GM21825 (cell line): ENCODE results near the gene CEACAM6.
"Not testable (repeated sequence)": the region's sequence is repeated elsewhere in the genome, so short reads cannot be mapped to it uniquely, and the experiment has no call there.

Source experiments
- ATAC-seq: cut with Tn5 transposase; IDR thresholded peaks from one replicate; pipeline ENCODE4 v1.9.1; 2021; ENCODE audit warnings: mild to moderate bottlenecking, moderate library complexity; ENCODE audit not compliant: unreplicated experiment

The CEACAM6 gene

GRCh38 chr19:41755328-41755913, at the start of gene CEACAM6:
Gene CEACAM6 (plus strand): TSS chr19:41755530. CDS start chr19:41755639, 109 bp downstream.
- no peak for ATAC-seq

- ATAC-seq, result no peak
These were observed 48.4 kb upstream of the CEACAM6 start for GRCh38 chr19:41706741-41707501.

GRCh38 chr19:41707502-41707812, 47.9 kb upstream of the CEACAM6 start:
- no peak for ATAC-seq

GRCh38 chr19:41707871-41708371, 47.4 kb upstream of the CEACAM6 start:
- no peak for ATAC-seq

GRCh38 chr19:41708481-41708880, 46.8 kb upstream of the CEACAM6 start, which contains the start of gene CEACAM5:
Gene CEACAM5 (plus strand): TSS chr19:41708626. CDS start chr19:41708732, 106 bp downstream.
- ATAC-seq, result no peak

DNA sequence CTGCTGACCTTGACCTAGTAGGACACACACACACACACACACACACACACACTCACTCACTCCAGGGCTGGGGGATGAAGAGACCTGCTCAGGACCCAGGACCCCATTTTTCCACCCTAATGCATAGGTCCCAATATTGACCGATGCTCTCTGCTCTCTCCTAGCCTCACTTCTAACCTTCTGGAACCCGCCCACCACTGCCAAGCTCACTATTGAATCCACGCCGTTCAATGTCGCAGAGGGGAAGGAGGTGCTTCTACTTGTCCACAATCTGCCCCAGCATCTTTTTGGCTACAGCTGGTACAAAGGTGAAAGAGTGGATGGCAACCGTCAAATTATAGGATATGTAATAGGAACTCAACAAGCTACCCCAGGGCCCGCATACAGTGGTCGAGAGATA, 45.8 kb upstream of the CEACAM6 start:
- ATAC-seq, result not testable (repeated sequence)

DNA sequence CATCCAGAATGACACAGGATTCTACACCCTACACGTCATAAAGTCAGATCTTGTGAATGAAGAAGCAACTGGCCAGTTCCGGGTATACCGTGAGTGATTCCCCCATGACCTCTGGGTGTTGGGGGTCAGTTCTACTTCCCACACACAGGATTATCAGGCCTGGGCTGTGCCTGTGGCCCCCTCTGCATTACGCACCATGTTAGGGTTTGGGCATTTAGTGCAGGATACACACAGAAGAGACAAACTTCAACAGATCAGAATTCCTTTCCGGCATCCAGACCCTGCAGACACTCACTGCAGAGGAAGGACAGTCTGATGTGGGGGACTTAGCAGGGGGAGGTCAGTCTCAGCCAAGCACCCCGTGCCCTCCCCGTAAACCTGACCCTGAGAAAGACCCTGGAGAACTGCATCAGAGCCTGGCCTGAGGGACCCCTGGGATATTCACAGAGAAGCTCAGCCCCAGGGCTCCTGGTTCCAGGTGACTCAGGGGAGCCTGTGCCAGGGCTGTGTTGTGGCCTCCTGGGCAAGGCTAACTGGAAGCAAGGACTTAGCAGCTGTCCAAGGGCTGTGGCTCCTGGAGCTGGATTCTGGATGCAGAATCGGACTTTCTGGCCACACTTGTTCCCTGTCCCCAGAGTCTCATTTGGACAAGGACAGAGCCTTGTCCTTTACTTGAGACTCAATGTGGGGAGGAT, 45.2 kb upstream of the CEACAM6 start:
- ATAC-seq, result no peak

DNA sequence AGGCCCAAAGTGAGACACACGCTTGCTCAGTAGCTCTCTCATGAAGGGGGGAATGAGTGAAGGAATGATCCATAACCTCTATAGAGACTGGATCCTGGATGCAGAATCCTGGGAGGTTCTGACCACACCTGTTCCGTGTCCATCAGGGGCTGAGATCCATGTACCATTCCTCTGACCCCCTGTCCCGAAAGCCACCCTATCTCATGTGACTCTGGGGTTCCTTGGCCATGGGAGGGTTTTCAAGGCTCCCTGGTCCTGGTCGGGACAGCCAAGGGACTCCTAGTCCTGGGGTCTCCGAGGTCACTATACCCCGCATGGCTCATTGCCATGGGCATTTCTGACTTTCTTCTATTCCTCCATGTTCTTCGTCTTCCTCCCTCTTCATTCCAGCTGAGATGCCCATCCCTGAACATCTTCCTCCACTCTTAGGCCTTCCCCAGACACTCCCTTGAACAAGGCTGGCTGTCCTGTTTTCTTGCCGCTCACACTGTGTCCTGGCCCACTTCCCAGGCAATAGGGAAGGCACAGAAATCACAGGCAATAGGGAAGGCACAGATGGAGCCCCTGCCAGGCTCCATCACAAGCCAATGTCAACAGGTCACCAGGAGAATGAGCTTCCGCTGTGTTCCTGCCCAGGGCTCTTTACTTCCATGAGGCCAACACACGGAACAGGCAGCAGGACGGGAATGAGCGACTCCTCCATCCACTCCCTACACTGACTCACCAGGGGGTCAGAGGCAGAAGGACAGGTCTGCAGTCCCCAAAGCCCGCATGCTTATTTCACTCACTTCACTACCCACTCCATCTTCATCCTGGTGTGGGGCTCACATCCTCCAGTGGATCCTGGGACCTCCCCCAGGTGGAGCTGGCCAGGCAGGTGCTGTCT, 43.7 kb upstream of the CEACAM6 start:
- ATAC-seq, result no peak

GRCh38 chr19:41714598-41714997, 40.7 kb upstream of the CEACAM6 start:
- ATAC-seq, result no peak

DNA sequence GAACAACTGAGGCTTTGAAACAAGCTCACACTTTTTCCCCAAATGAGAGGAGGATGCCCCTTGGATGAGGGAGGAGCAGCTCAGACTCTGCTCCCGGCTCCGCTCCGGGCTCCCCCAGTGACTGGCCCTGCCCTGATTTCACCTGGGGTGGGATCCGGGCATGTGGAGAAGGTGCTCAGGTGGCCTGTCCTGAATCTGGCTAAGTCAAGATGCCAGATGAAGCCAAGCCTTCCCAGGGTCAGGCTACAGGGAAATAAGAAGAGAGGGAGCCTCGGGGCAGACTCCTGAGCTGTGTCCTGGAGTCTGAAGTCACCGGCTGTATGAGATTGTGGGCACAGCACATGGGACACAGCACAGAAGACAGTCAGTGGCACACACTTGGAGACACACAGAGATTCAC, 36.6 kb upstream of the CEACAM6 start:
- no peak for ATAC-seq

DNA sequence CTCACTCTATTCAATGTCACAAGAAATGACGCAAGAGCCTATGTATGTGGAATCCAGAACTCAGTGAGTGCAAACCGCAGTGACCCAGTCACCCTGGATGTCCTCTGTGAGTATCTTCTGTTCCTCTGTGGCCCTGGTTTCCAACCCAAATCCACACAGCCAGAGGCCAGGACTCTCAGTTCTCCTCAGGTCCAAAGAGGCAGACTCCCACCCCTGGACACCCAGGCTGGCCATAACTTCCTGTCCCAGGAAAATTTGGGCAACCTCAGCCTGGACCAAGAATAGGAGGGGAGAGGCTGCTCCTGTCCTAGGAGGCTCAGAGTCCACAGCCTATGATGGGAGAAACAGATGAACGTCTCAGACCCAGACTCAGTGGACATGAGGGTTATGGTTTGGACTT, 35.2 kb upstream of the CEACAM6 start:
- ATAC-seq, result no peak

DNA sequence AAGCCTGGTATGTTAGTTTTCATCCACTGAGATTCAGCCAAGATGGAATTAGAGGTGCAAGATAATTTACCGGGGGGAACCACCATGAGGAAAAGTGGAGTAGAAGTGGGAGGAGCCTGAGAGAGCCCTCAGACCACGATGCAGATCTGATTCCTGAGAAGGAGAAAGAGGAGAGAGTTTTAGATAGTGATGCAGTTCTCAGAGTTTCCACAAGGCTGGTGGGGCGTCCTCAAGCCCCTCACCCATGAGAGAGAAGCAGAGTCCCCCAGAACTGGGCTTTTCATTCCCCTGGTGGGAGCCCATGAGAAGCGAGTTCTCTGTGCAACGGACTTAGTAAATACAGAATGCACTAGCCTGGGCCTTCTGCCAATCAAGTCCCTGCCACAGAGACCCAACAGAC, 28.8 kb upstream of the CEACAM6 start:
- no peak for ATAC-seq

DNA sequence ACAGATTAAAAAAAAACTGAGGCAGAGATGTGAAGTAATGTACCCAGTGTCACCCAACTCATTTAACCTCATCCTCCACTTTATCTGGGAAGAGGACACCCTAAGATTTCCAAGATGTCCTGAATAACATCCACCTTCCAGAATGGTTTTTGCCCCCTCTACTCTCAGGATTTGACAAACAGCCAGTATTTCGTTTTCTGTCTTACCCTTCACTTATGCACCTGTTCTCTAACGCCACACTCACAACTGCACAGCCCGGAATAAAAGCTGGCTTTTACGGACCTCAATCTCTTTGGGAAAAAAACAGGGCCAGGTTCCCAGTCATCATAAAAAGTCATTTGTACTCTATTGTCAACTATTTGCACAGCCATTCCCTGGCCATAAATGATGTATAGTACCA, 21.2 kb upstream of the CEACAM6 start:
- no peak for ATAC-seq

GRCh38 chr19:41734585-41734984, 20.7 kb upstream of the CEACAM6 start:
- no peak for ATAC-seq

DNA sequence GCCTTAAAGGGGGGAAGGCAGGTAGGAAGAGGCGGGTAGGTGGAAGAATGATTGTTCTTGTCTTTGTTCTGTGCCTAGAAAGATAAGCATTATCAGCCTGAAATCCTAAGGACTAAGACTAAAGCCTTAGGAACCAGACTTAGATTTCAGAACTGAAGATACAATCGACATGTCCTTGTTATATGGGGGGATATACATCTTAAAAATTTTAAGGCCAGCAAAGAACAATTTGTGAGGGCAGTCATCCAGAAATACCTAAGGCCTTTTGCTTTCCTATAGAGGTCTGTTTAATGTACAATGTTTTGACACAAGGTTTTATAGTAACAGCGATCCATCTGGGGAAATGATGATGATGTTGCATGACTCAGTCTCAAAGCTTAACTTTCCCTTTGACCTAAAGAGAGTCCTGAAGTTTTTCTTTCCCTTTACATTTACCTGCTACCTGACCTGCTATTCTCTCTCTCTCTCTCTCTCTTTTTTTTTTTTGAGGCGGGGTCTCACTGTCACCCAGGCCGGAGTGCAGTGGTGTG, 20.2 kb upstream of the CEACAM6 start:
- ATAC-seq, result no peak

DNA sequence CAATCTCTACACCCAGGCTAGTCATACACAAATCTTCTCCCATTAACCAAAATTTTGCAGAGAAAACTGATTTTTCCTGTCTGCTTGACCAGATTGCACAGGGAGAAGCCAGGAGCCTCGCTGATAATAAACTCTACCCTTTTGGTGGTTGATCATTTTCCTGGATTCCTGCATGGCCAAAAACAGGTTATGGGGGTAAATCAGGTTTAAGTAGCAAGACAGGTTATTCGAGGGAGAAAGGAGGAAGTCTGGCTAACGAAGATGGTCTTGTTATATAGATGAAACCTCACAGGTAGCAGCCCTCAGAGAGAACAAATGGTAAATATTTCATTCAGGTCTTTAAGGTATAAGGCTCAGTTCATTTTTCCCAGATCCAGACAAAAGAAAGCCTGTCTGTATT, 16.0 kb upstream of the CEACAM6 start:
- no peak for ATAC-seq

DNA sequence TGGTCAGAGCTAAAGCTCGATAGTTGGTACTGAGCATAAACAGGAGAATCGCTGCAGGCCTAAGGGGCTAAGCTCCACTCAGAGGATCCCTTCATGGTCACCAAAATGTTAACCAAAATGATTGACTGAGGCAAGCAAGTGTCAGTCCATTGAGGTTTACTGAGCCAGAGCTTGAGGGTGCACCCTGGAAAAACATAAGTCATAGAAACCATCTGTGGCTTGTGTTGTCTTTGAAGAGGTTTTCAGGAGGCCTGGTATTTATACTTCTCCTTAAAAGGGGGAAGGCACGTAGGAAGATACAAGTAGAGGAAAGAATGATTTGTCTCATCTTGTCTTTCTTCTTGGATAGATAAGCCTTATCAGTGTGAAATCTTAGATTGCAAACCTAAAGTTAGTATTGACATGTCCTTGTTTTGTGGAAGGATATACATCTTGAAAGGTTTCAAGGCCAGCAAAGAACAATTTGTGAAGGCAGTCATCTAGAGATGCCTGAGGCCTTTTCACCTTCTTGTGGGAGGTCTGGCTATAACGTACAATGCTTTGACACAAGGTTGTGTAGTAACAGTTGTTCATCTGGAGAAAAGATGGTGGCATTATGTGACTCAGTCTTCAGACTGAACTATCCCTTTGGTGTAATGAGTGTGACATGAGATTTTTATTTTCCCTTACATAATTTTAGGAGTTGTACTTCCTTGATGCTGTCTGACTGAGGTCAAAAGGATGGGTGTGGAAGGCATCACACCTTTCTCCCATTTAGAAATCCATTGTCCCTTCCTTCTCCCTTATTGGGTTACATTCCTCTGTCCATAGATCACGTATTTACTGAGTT, 14.7 kb upstream of the CEACAM6 start:
- ATAC-seq, result no peak

DNA sequence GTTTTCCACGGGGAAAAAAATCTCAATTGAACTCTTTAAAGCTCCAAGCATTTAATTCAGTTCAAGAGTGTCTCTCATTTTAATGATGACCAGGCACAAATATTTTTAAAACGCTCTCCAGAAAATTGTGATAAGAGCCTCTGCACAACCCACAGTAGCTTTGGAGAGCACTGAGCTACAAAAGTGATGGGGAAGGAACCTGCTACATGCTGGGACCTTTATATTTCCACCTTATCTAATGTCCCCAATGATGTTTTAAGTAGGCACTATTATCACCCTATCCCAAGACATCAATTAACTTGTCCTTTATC, 14.1 kb upstream of the CEACAM6 start:
- ATAC-seq, result no peak

DNA sequence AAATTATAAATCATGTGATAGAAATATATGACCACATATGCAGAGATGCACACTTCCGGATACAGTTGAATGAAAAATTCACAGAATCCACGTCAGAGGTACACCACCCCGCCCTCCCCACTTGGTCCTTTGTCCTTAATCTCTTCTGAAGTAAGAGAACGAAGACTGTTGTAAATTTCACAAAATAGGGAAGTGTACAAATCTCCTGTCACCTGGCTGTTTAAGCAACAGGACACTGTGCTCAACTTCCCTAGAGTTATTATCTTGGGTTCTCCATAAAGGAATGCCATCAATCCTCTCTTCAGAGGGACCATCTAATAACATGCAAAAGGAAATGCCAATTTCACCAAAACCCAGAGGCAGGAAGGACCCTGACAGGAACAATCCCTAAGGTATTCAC, 10.5 kb upstream of the CEACAM6 start:
- ATAC-seq, result no peak

DNA sequence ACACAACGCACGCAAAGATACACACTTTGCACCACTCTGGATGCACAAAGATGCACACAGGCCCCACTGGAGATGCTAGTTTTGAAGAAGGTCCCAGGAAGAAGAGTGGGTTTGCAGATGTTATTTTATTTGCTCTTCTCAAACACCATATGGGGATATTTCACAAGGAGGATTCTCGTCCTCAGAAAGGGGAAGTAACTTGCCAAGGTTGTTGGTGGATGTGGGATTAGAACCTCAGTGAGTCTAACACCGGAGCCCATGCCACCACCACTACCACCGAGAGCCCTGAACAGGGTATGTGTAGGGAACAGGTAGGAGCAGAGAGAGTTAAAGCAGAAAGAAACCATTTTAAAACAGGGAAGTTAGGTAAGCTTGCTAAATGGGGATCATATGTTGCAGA, 9.6 kb upstream of the CEACAM6 start:
- ATAC-seq, result no peak
